ENCODE measurements around the gene DIMT1.

The DIMT1 gene

DNA sequence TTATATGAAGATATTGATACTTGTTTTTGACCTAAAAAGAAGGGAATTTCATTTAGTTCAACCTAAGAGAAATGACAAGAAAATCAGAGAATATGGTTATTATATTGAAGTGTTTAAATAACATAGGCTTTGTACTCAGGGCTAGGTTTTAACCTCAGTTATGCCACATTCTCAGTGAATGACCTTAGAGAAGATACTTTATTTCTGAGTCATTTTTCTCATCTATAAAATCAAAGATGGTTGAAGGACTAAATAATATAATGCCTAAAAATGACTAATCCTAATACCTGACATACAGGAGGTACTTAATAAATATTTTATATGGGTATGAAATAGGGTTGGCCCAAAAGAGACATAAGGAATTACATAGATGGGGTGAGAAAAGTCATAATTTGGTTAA lies 32.3 kb downstream of the DIMT1 start:
- no peak for DNase-seq (ENCODE audit: low read depth)

DNA sequence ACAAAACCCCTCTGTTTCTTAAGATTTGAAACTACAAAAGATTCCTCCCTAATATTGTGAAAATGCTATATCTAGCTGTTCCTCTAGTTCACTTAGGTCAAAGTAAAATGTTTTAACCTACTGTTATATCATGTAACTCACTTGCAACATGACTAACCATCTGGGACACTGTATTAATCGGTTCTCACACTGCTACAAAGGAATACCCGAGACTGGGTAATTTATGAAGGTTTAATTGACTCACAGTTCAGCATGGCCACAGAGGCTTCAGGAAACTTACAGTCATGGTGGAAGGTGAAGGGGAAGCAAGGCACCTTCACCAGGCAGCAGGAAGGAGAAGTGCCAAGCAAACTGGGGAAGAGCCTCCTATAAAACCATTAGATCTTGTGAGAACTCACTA lies 34.7 kb downstream of the DIMT1 start:
- no peak for DNase-seq (ENCODE audit: low read depth)

DNA sequence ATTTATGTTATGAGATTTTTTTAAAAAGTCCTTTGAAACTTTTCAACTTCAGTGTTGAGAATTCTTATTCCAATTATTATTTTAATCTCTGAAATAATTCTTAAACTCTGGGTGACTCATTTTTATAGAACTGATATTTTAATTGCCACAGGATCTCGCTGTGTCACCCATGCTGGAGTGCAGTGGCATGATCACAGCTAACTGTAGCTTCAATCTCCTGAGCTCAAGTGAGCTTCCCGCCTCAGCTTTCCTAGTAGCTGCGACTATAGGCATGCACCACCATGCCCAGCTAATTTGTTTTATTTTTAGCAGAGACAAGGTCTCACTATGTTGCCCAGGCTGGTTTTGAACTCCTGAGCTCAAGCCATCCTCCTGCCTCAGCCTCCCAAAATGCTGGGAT lies 41.0 kb downstream of the DIMT1 start:
- DNase-seq (ENCODE audit: low read depth), result no peak

DNA sequence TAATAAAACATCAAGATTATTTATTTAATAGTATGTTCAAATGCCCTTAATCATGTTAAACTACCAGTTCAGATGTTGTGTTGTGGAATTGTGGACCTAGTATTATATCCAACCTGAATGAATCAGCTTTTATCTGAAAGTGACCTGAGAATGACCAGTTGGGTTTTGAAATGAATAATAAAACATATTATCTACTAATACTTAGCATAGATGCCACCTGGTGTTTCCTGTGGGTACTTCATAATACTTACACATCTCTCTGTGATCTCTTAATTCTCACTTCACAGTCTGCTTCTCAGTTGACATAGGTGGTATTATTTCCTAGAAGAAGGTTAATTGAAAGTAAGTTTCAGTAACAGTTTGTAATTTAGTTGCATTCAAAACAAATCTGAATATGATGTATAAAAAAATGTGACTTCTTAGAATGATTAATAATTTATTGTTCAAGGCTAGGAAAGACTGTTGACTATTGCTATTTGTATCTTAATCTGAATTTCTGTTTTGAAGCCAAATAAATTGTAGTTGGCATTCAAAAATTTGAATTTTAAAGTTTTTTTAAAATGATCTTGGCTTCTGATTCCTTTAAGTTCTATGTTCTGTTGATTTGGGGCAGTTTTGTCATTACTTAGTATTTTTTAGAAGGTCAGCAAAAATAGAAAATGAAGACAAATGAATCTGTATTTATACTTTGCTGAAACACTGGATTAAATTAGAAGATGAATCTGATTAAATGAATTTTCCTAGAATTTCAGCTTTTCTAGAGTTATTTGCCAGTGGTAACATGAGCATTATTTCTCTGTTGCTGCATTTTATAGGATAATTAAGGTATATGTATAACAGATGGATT lies 49.5 kb downstream of the DIMT1 start:
- DNase-seq (ENCODE audit: low read depth), result peak; percentile 24

DNA sequence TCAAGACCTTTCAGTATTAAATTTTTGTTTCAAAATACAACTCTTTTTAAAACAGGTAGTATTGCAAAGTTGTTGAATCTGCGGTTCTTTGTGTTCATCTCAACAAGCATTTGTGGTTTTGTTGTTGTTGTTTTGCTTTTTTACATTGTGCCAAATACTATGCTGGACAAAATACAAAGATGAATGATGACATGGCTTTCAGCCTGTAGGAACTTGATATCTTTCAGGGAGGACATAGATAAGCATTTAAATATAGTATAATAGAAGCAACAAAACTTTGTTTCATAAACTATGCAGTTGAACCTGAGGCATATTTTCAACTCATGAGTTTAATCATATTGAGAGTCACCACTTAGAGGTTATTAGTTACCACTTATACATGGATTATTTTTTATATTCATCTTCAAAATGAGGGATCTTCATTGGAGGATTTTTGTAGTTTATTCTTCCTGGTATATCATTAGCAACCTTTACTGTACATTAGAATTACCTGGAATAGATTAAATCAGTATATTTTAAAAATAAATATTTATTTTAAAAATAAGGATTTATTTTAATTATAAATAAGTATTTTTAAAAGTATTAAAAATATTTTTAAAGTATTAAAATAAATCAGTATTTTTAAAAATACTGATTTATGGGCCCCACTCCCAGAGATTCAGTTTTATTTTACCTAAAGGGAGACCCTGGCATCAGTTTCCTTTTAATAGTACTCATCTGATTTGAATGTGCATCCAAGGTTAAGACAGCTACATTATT lies 54.8 kb downstream of the DIMT1 start:
- DNase-seq (ENCODE audit: low read depth), result no peak

DNA sequence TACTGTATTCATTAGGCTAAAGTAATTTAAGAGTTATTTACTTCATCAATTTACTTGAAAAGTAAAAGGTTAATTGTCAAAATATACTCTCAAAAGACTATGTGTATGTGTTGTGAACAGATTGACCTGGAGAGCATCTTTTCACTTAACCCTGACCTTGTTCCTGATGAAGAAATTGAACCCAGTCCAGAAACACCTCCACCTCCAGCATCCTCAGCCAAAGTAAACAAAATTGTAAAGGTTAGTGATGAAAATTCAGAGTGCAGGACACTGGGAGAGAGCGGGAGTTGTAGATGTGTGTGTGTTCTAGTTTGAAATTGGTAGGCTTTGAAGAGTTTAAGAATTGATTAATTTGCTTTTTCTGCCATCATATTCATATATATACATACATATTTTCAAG lies 55.8 kb downstream of the DIMT1 start:
- no peak for DNase-seq (ENCODE audit: low read depth)

DNA sequence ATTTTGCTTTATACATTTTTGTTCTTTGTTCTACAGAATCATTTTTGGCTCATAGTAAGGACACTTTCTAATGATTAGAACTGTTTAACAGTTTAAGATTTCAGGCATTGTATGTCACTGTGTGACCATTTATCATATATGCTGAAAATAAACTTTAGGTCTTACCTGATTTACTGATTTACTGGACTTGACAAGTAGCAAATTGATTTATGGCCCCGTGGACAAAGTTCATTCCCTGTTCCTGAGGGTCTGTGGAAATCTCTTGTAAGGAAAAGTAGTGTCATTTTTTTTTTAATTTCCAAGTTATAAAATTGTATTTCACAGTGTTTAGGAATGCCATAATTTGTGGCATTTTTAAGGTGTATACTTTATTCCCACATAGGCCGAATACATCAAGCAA lies 57.0 kb downstream of the DIMT1 start:
- DNase-seq (ENCODE audit: low read depth), result no peak

DNA sequence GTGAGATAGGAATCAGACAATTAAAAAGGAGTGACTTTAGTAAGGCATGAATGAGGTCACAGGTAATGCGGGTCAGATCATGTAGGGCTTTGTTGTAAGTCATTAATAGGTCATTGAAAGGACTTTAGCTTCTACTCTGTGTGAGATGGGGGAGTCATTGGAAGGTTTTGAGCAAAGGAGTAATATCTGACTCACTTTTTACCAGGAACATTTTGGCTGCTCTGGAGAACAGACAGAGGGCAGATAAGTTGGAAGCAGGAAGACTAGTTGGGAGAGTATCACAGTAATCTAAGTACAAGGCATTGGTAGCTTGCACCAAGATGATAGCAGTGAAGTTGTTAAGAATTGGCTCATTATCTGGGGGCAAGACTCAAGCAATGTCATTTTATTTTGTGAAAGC lies 60.3 kb downstream of the DIMT1 start:
- DNase-seq (ENCODE audit: low read depth), result no peak

DNA sequence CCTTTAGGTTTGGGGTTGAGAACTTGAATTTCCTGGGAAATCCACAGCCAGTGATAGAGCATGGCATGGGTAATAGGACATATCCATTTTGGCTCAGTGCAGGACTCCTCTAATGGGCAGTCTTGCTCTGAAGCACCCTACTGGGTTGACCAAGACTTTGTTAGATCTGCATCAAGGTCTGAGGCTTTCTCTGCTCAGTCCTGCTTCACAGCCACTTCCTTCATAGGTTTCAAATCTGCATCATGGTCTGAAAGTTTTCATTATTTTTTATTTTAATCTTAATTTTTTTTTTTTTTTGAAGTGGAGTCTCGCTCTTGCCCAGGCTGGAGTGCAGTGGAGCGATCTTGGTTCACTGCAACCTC lies 61.2 kb downstream of the DIMT1 start:
- no peak for DNase-seq (ENCODE audit: low read depth)

DNA sequence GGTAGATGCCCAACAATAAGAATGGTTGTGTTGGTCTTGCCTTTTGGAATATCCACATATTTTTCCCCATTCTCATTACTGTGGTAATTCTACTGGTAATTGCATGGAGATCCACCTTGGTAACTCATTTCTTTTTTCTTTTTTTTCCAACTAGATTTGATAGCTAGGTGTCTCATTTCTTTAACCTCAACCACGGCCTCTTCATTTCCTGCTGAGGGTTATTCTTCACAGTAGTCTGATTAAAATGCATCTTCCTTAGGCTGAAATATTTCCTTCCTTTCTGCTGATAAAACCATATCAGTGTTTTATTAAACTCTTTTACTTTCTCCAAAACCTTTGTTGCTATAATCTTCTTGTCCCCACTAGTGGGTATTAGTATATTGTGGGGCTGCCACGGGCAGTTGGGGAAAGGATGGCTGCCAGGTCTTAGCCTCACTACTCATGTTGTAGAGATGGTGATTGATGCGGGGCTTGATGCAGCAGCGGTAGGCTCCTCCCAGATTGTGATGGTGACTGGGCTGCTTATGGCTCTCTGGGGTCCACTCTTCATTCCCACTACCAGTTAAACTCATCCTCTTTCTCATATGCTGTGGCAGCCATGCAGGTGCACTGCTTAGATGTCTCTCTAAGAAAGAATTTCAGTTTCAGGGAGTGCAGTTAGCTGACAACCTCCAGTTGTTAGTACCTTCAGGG lies 61.8 kb downstream of the DIMT1 start:
- no peak for DNase-seq (ENCODE audit: low read depth)

DNA sequence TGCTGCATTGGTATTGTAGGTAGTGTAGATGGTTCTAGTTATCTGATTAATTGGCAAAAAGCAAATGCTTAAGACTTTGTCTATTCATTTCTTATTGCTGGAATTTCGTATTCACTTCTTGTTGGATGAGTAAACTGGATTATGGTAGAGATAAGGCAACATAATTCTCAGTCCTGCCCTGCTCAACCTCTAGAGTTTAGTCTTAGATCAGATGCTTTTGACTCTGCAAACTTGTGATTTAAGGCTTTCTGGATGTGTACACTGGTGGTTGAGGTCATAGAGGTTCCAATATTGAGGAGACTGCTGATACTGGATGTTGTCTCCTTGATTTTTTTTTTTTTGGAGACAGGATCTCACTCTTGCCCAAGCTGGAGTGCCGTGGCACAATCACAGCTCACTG lies 62.7 kb downstream of the DIMT1 start:
- DNase-seq (ENCODE audit: low read depth), result no peak

DNA sequence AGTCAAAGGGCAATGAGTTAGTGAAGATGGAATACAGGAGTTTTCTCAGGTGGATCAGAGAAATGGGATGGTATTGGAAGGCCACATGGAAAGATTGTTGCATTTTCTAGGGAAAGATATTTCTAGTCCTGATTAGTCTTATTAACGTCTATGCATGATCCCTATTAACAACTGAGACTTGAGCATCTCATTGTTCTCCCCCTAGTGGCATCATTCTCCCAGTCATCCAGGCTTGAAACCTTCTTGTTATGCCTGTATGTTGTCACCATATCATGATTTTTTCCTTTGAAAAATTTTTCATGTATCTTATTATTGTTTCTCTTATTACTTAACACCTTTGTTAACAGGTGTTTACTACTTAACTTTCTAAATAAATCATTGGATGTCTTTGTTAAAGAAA lies 63.3 kb downstream of the DIMT1 start:
- DNase-seq (ENCODE audit: low read depth), result no peak

Measured in GM04504 (cell line).